WTC11 (cell line): ENCODE data around the gene LRRC14B. TPM values are rescaled to one million over a fixed set of nuclear protein-coding genes. Genes with fewer than 3 reads are reported as not detected.

ENCODE experiments used
- ATAC-seq: fragments of 200-7000 bp; cut with Tn5 transposase; 2 replicates; pipeline ENCODE4 v1.10.0; 2021; ENCODE audit warnings: mild to moderate bottlenecking, moderate library complexity
- CTCF ChIA-PET: fragments of 300-600 bp; sonication (Branson Sonifier 250); formaldehyde crosslinking; loops from one replicate; lab custom pipeline; 2021; ENCODE audit warnings: antibody characterized with exemption; lab: Charles Lee
- POLR2A ChIA-PET: fragments of 350-600 bp; sonication (Branson Sonifier 250); formaldehyde crosslinking; loops from one replicate; lab custom pipeline; 2021; ENCODE audit warnings: antibody characterized with exemption; lab: Charles Lee
- DNase-seq: peaks from one replicate; pipeline ENCODE4 v3.0.0; 2021; ENCODE audit warnings: low spot score
- H3K27ac Mint-ChIP-seq: 2 replicates; pipeline ENCODE4 v1.8.0; 2021; ENCODE audit warnings: mixed read lengths
- H3K27me3 Mint-ChIP-seq: 2 replicates; pipeline ENCODE4 v1.8.0; 2021; ENCODE audit warnings: low read depth, mild to moderate bottlenecking, moderate library complexity, mixed read lengths
- H3K36me3 Mint-ChIP-seq: 2 replicates; pipeline ENCODE4 v1.8.0; 2021; ENCODE audit warnings: mixed read lengths
- H3K4me1 Mint-ChIP-seq: 2 replicates; pipeline ENCODE4 v1.8.0; 2022; ENCODE audit warnings: mixed read lengths
- H3K4me3 Mint-ChIP-seq: 2 replicates; pipeline ENCODE4 v1.8.0; 2021; ENCODE audit warnings: mild to moderate bottlenecking, moderate library complexity, mixed read lengths
- H3K9me3 Mint-ChIP-seq: 2 replicates; pipeline ENCODE4 v1.8.0; 2021; ENCODE audit warnings: mixed read lengths
- ELF4 ChIP-seq: sonication (generic); formaldehyde crosslinking; IDR thresholded peaks from 2 replicates; pipeline ENCODE4 v1.8.1; 2022; ENCODE audit warnings: low read depth, mild to moderate bottlenecking, moderate library complexity, missing genetic modification reagents
- FOXP1 ChIP-seq: sonication (generic); formaldehyde crosslinking; IDR thresholded peaks from 2 replicates; pipeline ENCODE4 v1.8.0; 2022; ENCODE audit warnings: missing genetic modification reagents, mild to moderate bottlenecking, moderate library complexity, borderline replicate concordance
- JUN ChIP-seq: sonication (generic); formaldehyde crosslinking; IDR thresholded peaks from 2 replicates; pipeline ENCODE4 v1.8.0; 2023; ENCODE audit warnings: mild to moderate bottlenecking, missing genetic modification reagents
- NFYB ChIP-seq: sonication (generic); formaldehyde crosslinking; conservative IDR thresholded peaks from 2 replicates; pipeline ENCODE4 v1.8.0; 2022; ENCODE audit warnings: low read depth, missing genetic modification reagents
- NR2C2 ChIP-seq: sonication (generic); formaldehyde crosslinking; IDR thresholded peaks from 2 replicates; pipeline ENCODE4 v1.8.0; 2022; ENCODE audit warnings: mild to moderate bottlenecking, missing genetic modification reagents
- OVOL2 ChIP-seq: fragments of 250-450 bp; sonication (Bioruptor Pico); IDR thresholded peaks from 2 replicates; pipeline ENCODE4 v1.9.0; 2021; ENCODE audit warnings: mild to moderate bottlenecking, borderline replicate concordance
- SP1 ChIP-seq: sonication (generic); formaldehyde crosslinking; conservative IDR thresholded peaks from 2 replicates; pipeline ENCODE4 v1.8.1; 2022; ENCODE audit warnings: missing genetic modification reagents
- ZNF263 ChIP-seq: sonication (generic); formaldehyde crosslinking; IDR thresholded peaks from 2 replicates; pipeline ENCODE4 v1.8.1; 2022; ENCODE audit warnings: low read depth, mild to moderate bottlenecking, moderate library complexity, missing genetic modification reagents
- total RNA-seq: library from RNA; stranded (reverse); gene quantifications from 3 replicates; pipeline ENCODE4 v1.2.3, GENCODE V29; 2021
- TF ChIP-seq, protein P1 (sequence below): sonication (generic); formaldehyde crosslinking; IDR thresholded peaks from 2 replicates; pipeline ENCODE4 v1.8.0; 2022; ENCODE audit warnings: missing genetic modification reagents
- TF ChIP-seq, protein P2 (sequence below): sonication (generic); formaldehyde crosslinking; IDR thresholded peaks from 2 replicates; pipeline ENCODE4 v1.8.1; 2023; ENCODE audit warnings: mild to moderate bottlenecking, missing genetic modification reagents, moderate library complexity
- TF ChIP-seq, protein P3 (sequence below): fragments of 200-600 bp; IDR thresholded peaks from 2 replicates; pipeline ENCODE4 v1.8.0; 2022; ENCODE audit warnings: antibody characterized with exemption
- TF ChIP-seq, protein P4 (sequence below): sonication (generic); formaldehyde crosslinking; IDR thresholded peaks from 2 replicates; pipeline ENCODE4 v1.8.0; 2022; ENCODE audit warnings: mild to moderate bottlenecking, missing genetic modification reagents
- TF ChIP-seq, protein P5 (sequence below): sonication (generic); formaldehyde crosslinking; conservative IDR thresholded peaks from 2 replicates; pipeline ENCODE4 v1.8.1; 2023; ENCODE audit warnings: mild to moderate bottlenecking, low read depth, missing genetic modification reagents, moderate library complexity
- TF ChIP-seq, protein P6 (sequence below): sonication (generic); formaldehyde crosslinking; IDR thresholded peaks from 2 replicates; pipeline ENCODE4 v1.8.1; 2022; ENCODE audit warnings: mild to moderate bottlenecking, moderate library complexity, missing genetic modification reagents
- TF ChIP-seq, protein P7 (sequence below): sonication (generic); formaldehyde crosslinking; IDR thresholded peaks from 2 replicates; pipeline ENCODE4 v1.8.0; 2023; ENCODE audit warnings: mild to moderate bottlenecking, missing genetic modification reagents
- TF ChIP-seq, protein P8 (sequence below): fragments of 250-450 bp; sonication (Bioruptor Pico); IDR thresholded peaks from 2 replicates; pipeline ENCODE4 v1.8.0; 2021; ENCODE audit warnings: mild to moderate bottlenecking
- TF ChIP-seq, protein P9 (sequence below): sonication (generic); formaldehyde crosslinking; IDR thresholded peaks from 2 replicates; pipeline ENCODE4 v1.8.0; 2022; ENCODE audit warnings: mild to moderate bottlenecking, missing genetic modification reagents

Gene LRRC14B
- total RNA-seq, 1 experiment from 2014 or later, result not detected

DNA sequence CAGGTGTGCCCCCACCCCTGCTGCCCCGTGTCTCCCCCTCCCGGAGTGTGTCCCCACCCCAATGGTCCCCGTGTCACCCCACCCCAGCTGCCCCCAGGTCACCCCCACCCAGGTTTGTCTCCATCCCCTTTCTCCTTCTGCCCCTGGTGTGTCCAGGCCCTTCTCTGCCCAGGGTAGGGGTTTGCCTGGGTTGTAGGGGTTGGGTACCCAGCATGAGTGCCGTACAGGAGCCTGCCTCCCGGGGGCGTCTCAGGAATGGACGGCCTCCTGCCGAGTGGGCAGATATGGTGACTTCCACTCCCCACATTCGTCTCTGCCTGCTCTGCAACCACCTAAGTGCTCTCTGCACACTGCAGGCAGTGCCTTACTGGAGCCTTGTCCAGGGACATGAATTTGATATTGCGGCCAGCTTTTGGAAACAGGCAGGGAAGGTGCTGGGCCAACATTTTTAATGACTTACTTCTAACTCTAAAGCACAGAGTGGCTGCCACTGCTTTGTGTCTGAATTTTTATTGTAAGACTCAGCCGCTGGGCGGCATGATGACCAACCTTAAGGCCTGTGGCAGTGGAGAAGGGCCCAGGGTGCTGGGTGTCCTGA lies 6.7 kb downstream of the LRRC14B start:
- DNase-seq, result no peak
- no peaks in the 10 kb centered on the region for H3K36me3 Mint-ChIP-seq
- CTCF ChIA-PET, result no interaction called here
- TF ChIP-seq, protein P1, sequence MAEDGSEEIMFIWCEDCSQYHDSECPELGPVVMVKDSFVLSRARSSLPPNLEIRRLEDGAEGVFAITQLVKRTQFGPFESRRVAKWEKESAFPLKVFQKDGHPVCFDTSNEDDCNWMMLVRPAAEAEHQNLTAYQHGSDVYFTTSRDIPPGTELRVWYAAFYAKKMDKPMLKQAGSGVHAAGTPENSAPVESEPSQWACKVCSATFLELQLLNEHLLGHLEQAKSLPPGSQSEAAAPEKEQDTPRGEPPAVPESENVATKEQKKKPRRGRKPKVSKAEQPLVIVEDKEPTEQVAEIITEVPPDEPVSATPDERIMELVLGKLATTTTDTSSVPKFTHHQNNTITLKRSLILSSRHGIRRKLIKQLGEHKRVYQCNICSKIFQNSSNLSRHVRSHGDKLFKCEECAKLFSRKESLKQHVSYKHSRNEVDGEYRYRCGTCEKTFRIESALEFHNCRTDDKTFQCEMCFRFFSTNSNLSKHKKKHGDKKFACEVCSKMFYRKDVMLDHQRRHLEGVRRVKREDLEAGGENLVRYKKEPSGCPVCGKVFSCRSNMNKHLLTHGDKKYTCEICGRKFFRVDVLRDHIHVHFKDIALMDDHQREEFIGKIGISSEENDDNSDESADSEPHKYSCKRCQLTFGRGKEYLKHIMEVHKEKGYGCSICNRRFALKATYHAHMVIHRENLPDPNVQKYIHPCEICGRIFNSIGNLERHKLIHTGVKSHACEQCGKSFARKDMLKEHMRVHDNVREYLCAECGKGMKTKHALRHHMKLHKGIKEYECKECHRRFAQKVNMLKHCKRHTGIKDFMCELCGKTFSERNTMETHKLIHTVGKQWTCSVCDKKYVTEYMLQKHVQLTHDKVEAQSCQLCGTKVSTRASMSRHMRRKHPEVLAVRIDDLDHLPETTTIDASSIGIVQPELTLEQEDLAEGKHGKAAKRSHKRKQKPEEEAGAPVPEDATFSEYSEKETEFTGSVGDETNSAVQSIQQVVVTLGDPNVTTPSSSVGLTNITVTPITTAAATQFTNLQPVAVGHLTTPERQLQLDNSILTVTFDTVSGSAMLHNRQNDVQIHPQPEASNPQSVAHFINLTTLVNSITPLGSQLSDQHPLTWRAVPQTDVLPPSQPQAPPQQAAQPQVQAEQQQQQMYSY, result no peak
- TF ChIP-seq NFYB (CRISPR knock-in tag), result no peak
- TF ChIP-seq, protein P2, sequence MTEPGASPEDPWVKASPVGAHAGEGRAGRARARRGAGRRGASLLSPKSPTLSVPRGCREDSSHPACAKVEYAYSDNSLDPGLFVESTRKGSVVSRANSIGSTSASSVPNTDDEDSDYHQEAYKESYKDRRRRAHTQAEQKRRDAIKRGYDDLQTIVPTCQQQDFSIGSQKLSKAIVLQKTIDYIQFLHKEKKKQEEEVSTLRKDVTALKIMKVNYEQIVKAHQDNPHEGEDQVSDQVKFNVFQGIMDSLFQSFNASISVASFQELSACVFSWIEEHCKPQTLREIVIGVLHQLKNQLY (CRISPR knock-in tag), result no peak
- TF ChIP-seq JUN (CRISPR knock-in tag), result no peak
- no peak for TF ChIP-seq ELF4 (CRISPR knock-in tag)
- TF ChIP-seq SP1 (CRISPR knock-in tag), result no peak
- TF ChIP-seq, protein P3, sequence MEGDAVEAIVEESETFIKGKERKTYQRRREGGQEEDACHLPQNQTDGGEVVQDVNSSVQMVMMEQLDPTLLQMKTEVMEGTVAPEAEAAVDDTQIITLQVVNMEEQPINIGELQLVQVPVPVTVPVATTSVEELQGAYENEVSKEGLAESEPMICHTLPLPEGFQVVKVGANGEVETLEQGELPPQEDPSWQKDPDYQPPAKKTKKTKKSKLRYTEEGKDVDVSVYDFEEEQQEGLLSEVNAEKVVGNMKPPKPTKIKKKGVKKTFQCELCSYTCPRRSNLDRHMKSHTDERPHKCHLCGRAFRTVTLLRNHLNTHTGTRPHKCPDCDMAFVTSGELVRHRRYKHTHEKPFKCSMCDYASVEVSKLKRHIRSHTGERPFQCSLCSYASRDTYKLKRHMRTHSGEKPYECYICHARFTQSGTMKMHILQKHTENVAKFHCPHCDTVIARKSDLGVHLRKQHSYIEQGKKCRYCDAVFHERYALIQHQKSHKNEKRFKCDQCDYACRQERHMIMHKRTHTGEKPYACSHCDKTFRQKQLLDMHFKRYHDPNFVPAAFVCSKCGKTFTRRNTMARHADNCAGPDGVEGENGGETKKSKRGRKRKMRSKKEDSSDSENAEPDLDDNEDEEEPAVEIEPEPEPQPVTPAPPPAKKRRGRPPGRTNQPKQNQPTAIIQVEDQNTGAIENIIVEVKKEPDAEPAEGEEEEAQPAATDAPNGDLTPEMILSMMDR, result no peak
- TF ChIP-seq, protein P4, sequence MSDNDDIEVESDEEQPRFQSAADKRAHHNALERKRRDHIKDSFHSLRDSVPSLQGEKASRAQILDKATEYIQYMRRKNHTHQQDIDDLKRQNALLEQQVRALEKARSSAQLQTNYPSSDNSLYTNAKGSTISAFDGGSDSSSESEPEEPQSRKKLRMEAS, result no peak
- TF ChIP-seq, protein P5, sequence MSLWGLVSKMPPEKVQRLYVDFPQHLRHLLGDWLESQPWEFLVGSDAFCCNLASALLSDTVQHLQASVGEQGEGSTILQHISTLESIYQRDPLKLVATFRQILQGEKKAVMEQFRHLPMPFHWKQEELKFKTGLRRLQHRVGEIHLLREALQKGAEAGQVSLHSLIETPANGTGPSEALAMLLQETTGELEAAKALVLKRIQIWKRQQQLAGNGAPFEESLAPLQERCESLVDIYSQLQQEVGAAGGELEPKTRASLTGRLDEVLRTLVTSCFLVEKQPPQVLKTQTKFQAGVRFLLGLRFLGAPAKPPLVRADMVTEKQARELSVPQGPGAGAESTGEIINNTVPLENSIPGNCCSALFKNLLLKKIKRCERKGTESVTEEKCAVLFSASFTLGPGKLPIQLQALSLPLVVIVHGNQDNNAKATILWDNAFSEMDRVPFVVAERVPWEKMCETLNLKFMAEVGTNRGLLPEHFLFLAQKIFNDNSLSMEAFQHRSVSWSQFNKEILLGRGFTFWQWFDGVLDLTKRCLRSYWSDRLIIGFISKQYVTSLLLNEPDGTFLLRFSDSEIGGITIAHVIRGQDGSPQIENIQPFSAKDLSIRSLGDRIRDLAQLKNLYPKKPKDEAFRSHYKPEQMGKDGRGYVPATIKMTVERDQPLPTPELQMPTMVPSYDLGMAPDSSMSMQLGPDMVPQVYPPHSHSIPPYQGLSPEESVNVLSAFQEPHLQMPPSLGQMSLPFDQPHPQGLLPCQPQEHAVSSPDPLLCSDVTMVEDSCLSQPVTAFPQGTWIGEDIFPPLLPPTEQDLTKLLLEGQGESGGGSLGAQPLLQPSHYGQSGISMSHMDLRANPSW (CRISPR knock-in tag), result no peak
- TF ChIP-seq, protein P6, sequence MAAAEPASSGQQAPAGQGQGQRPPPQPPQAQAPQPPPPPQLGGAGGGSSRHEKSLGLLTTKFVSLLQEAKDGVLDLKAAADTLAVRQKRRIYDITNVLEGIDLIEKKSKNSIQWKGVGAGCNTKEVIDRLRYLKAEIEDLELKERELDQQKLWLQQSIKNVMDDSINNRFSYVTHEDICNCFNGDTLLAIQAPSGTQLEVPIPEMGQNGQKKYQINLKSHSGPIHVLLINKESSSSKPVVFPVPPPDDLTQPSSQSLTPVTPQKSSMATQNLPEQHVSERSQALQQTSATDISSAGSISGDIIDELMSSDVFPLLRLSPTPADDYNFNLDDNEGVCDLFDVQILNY (CRISPR knock-in tag), result no peak
- TF ChIP-seq, protein P7, sequence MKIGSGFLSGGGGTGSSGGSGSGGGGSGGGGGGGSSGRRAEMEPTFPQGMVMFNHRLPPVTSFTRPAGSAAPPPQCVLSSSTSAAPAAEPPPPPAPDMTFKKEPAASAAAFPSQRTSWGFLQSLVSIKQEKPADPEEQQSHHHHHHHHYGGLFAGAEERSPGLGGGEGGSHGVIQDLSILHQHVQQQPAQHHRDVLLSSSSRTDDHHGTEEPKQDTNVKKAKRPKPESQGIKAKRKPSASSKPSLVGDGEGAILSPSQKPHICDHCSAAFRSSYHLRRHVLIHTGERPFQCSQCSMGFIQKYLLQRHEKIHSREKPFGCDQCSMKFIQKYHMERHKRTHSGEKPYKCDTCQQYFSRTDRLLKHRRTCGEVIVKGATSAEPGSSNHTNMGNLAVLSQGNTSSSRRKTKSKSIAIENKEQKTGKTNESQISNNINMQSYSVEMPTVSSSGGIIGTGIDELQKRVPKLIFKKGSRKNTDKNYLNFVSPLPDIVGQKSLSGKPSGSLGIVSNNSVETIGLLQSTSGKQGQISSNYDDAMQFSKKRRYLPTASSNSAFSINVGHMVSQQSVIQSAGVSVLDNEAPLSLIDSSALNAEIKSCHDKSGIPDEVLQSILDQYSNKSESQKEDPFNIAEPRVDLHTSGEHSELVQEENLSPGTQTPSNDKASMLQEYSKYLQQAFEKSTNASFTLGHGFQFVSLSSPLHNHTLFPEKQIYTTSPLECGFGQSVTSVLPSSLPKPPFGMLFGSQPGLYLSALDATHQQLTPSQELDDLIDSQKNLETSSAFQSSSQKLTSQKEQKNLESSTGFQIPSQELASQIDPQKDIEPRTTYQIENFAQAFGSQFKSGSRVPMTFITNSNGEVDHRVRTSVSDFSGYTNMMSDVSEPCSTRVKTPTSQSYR (CRISPR knock-in tag), result no peak
- TF ChIP-seq, protein P8, sequence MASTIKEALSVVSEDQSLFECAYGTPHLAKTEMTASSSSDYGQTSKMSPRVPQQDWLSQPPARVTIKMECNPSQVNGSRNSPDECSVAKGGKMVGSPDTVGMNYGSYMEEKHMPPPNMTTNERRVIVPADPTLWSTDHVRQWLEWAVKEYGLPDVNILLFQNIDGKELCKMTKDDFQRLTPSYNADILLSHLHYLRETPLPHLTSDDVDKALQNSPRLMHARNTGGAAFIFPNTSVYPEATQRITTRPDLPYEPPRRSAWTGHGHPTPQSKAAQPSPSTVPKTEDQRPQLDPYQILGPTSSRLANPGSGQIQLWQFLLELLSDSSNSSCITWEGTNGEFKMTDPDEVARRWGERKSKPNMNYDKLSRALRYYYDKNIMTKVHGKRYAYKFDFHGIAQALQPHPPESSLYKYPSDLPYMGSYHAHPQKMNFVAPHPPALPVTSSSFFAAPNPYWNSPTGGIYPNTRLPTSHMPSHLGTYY (CRISPR knock-in tag), result no peak
- TF ChIP-seq OVOL2 (CRISPR knock-in tag), result no peak
- TF ChIP-seq FOXP1 (CRISPR knock-in tag), result no peak
- TF ChIP-seq ZNF263 (CRISPR knock-in tag), result no peak
- no peak for TF ChIP-seq NR2C2 (CRISPR knock-in tag)
- TF ChIP-seq, protein P9, sequence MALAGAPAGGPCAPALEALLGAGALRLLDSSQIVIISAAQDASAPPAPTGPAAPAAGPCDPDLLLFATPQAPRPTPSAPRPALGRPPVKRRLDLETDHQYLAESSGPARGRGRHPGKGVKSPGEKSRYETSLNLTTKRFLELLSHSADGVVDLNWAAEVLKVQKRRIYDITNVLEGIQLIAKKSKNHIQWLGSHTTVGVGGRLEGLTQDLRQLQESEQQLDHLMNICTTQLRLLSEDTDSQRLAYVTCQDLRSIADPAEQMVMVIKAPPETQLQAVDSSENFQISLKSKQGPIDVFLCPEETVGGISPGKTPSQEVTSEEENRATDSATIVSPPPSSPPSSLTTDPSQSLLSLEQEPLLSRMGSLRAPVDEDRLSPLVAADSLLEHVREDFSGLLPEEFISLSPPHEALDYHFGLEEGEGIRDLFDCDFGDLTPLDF (CRISPR knock-in tag), result no peak
- TF ChIP-seq, all 79 proteins: peak for 0
- Mint-ChIP-seq H3K4me3 (no peak overlapping the region), H3K27ac (peak overlapping the region; percentile 53; the same call in 1 of the 2 replicates), H3K9me3 (no peaks in the 10 kb centered on the region), H3K4me1 (peaks cover 11% of the 10 kb centered on the region), H3K27me3 (no peaks in the 10 kb centered on the region)
- no peak for ATAC-seq
- POLR2A ChIA-PET, result no interaction called here
